ACC112 (cell line): ENCODE results near the gene MMP28.

Source experiments
- H2AFZ ChIP-seq: fragments of 200-600 bp; sonication (generic); one replicate; pipeline ENCODE4 v1.6.0; 2017; ENCODE audit warnings: antibody characterized with exemption, low read length; ENCODE audit not compliant: unreplicated experiment
- H3K27ac ChIP-seq: fragments of 200-600 bp; sonication (generic); 2 replicates; pipeline ENCODE4 v1.5.1; 2014; ENCODE audit warnings: low read depth, mild to moderate bottlenecking, antibody characterized with exemption, low read length, moderate library complexity
- H3K27me3 ChIP-seq: fragments of 200-600 bp; sonication (generic); 2 replicates; pipeline ENCODE4 v1.6.1; 2014; ENCODE audit warnings: mild to moderate bottlenecking, antibody characterized with exemption, low read length, moderate library complexity, mixed read lengths; ENCODE audit not compliant: insufficient read depth
- H3K36me3 ChIP-seq: fragments of 200-600 bp; sonication (generic); 2 replicates; pipeline ENCODE4 v1.6.1; 2016; ENCODE audit warnings: mild to moderate bottlenecking, antibody characterized with exemption, low read length, moderate library complexity, mixed read lengths; ENCODE audit not compliant: insufficient read depth
- H3K4me1 ChIP-seq: fragments of 200-600 bp; sonication (generic); one replicate; pipeline ENCODE4 v1.6.1; 2016; ENCODE audit warnings: low read length, mixed read lengths; ENCODE audit not compliant: insufficient read depth, unreplicated experiment, control insufficient read depth
- H3K4me3 ChIP-seq: fragments of 200-600 bp; sonication (generic); 2 replicates; pipeline ENCODE4 v1.5.1; 2014; ENCODE audit warnings: mild to moderate bottlenecking, low read depth, low read length
- H3K79me2 ChIP-seq: fragments of 200-600 bp; sonication (generic); one replicate; pipeline ENCODE4 v1.6.0; 2016; ENCODE audit warnings: low read length; ENCODE audit not compliant: control insufficient read depth, unreplicated experiment, insufficient read depth

Gene MMP28

GRCh38 chr17:35799942-35800341 lies 4.5 kb upstream of the MMP28 start:
- no peak overlapping the region for H2AFZ ChIP-seq

GRCh38 chr17:35797918-35798317 lies 2.5 kb upstream of the MMP28 start:
- H3K27me3 ChIP-seq, result peaks cover 50% of the 10 kb centered on the region
- H3K27ac ChIP-seq, result no peak overlapping the region
- H2AFZ ChIP-seq, result no peak overlapping the region
- H3K36me3 ChIP-seq, result no peaks in the 10 kb centered on the region
- H3K79me2 ChIP-seq, result no peaks in the 10 kb centered on the region
- no peak overlapping the region for H3K4me3 ChIP-seq
- H3K4me1 ChIP-seq, result peaks cover 9% of the 10 kb centered on the region

More at GRCh38 chr17:35799942-35800341, 4.5 kb upstream of the MMP28 start:
- no peak overlapping the region for H3K27ac ChIP-seq
- H3K36me3 ChIP-seq, result no peaks in the 10 kb centered on the region
- H3K4me1 ChIP-seq, result peaks cover 8% of the 10 kb centered on the region
- H3K27me3 ChIP-seq, result peaks cover 32% of the 10 kb centered on the region
- no peak overlapping the region for H3K4me3 ChIP-seq
- no peaks in the 10 kb centered on the region for H3K79me2 ChIP-seq

- H3K4me3 ChIP-seq, result no peak overlapping the region
- peaks cover 9% of the 10 kb centered on the region for H3K4me1 ChIP-seq
- H3K79me2 ChIP-seq, result no peaks in the 10 kb centered on the region
- H3K27me3 ChIP-seq, result peaks cover 56% of the 10 kb centered on the region
- no peak overlapping the region for H2AFZ ChIP-seq
- H3K27ac ChIP-seq, result no peak overlapping the region
- H3K36me3 ChIP-seq, result no peaks in the 10 kb centered on the region
Measured at GRCh38 chr17:35797370-35797769, 1.9 kb upstream of the MMP28 start.

- Histone ChIP-seq H3K27ac (no peak overlapping the region), H3K79me2 (no peaks in the 10 kb centered on the region), H2AFZ (no peak overlapping the region), H3K27me3 (peaks cover 59% of the 10 kb centered on the region), H3K4me3 (no peak overlapping the region), H3K36me3 (no peaks in the 10 kb centered on the region), H3K4me1 (peaks cover 9% of the 10 kb centered on the region)
Measured at GRCh38 chr17:35796942-35797341, 1.5 kb upstream of the MMP28 start.

GRCh38 chr17:35795871-35796265 lies 427 bp upstream of the MMP28 start:
- peaks cover 9% of the 10 kb centered on the region for H3K4me1 ChIP-seq
- no peaks in the 10 kb centered on the region for H3K79me2 ChIP-seq
- H3K27me3 ChIP-seq, result peaks cover 59% of the 10 kb centered on the region
- H3K27ac ChIP-seq, result no peak overlapping the region
- H3K36me3 ChIP-seq, result no peaks in the 10 kb centered on the region
- peak overlapping the region; percentile 78 for H3K4me3 ChIP-seq
- H2AFZ ChIP-seq, result peak overlapping the region; percentile 39

GRCh38 chr17:35793257-35793656 lies 2.2 kb downstream of the MMP28 start:
- Histone ChIP-seq H3K27me3 (peaks cover 56% of the 10 kb centered on the region), H2AFZ (no peak overlapping the region), H3K79me2 (no peaks in the 10 kb centered on the region), H3K4me3 (no peak overlapping the region), H3K36me3 (no peaks in the 10 kb centered on the region), H3K4me1 (peaks cover 16% of the 10 kb centered on the region), H3K27ac (no peak overlapping the region)

GRCh38 chr17:35791681-35792350 lies 3.6 kb downstream of the MMP28 start:
- Histone ChIP-seq H3K79me2 (no peaks in the 10 kb centered on the region), H2AFZ (no peak overlapping the region), H3K27ac (no peak overlapping the region), H3K4me3 (no peak overlapping the region), H3K36me3 (no peaks in the 10 kb centered on the region), H3K4me1 (peaks cover 28% of the 10 kb centered on the region), H3K27me3 (peaks cover 45% of the 10 kb centered on the region)

GRCh38 chr17:35790841-35791240 lies 4.6 kb downstream of the MMP28 start:
- peaks cover 35% of the 10 kb centered on the region for H3K27me3 ChIP-seq

GRCh38 chr17:35788477-35789368 lies 6.7 kb downstream of the MMP28 start:
- Histone ChIP-seq H2AFZ (peak overlapping the region; percentile 69), H3K27ac (peak overlapping the region; percentile 72)

More at GRCh38 chr17:35790841-35791240, 4.6 kb downstream of the MMP28 start:
- Histone ChIP-seq H3K4me1 (peaks cover 34% of the 10 kb centered on the region), H3K4me3 (no peak overlapping the region), H3K79me2 (no peaks in the 10 kb centered on the region), H2AFZ (no peak overlapping the region), H3K27ac (no peak overlapping the region), H3K36me3 (no peaks in the 10 kb centered on the region)

GRCh38 chr17:35786941-35787432 lies 8.5 kb downstream of the MMP28 start:
- H2AFZ ChIP-seq, result no peak overlapping the region
- no peaks in the 10 kb centered on the region for H3K36me3 ChIP-seq
- no peak overlapping the region for H3K27ac ChIP-seq
- H3K4me1 ChIP-seq, result peaks cover 52% of the 10 kb centered on the region
- H3K4me3 ChIP-seq, result no peak overlapping the region
- H3K79me2 ChIP-seq, result no peaks in the 10 kb centered on the region
- H3K27me3 ChIP-seq, result peaks cover 7% of the 10 kb centered on the region

More at GRCh38 chr17:35788477-35789368, 6.7 kb downstream of the MMP28 start:
- no peaks in the 10 kb centered on the region for H3K79me2 ChIP-seq
- H3K27me3 ChIP-seq, result peaks cover 17% of the 10 kb centered on the region
- H3K36me3 ChIP-seq, result no peaks in the 10 kb centered on the region
- peaks cover 46% of the 10 kb centered on the region for H3K4me1 ChIP-seq
- H3K4me3 ChIP-seq, result peak overlapping the region; percentile 48; the same call in 1 of the 2 replicates
